Tibial artery (tissue), 4 donors: ENCODE results near the gene WDR27.

ENCODE experiments used
- DNase-seq, 2 donors: peaks; one replicate each; pipeline ENCODE4 v3.0.0-alpha.2; 2019
- H3K27ac ChIP-seq, 2 donors: fragments of 200-600 bp; sonication (generic) in 1 of 2; 1 replicate in 1 of 2; 2 replicates in 1 of 2; pipeline ENCODE4 v1.5.1; 2018 to 2019; ENCODE audit warnings: mild to moderate bottlenecking in 1 of 2
- H3K27me3 ChIP-seq, 2 donors: fragments of 200-600 bp; sonication (generic) in 1 of 2; one replicate each; pipeline versions ENCODE4 v1.5.1 to v1.6.0; 2016 to 2019
- H3K36me3 ChIP-seq, 3 donors: fragments of 200-600 bp; sonication (generic) in 2 of 3; one replicate each; pipeline ENCODE4 v1.5.1; 2016 to 2019; ENCODE audit warnings: mild to moderate bottlenecking in 2 of 3
- H3K4me1 ChIP-seq, 4 donors: fragments of 200-600 bp; sonication (generic) in 2 of 4; 1 replicate in 3 of 4; 2 replicates in 1 of 4; pipeline ENCODE4 v1.5.1; 2016 to 2019
- H3K4me3 ChIP-seq, 2 donors: fragments of 200-600 bp; sonication (generic) in 1 of 2; 1 replicate in 1 of 2; 2 replicates in 1 of 2; pipeline ENCODE4 v1.5.1; 2018 to 2019; ENCODE audit warnings: mild to moderate bottlenecking in 2 of 2
- H3K9me3 ChIP-seq, 3 donors: fragments of 200-600 bp; sonication (generic) in 1 of 3; one replicate each; pipeline ENCODE4 v1.5.1; 2016 to 2019
- CTCF ChIP-seq, 2 experiments: fragments of 200-600 bp in 1 of 2; fragments of 450-650 bp in 1 of 2; IDR thresholded peaks; one replicate each; pipeline ENCODE4 v1.5.1; 2017 to 2019; ENCODE audit warnings: antibody characterized with exemption in 2 of 2, mild to moderate bottlenecking in 1 of 2, moderate library complexity in 1 of 2
- intact Hi-C: fragments of 100-400 bp; cut with DNase I; formaldehyde crosslinking; loops from one replicate; pipeline ENCODE4 v1.15.0; 2023; ENCODE audit warnings: low total_unique reads

The WDR27 gene

GRCh38 chr6:169738204-169738975 lies 36.6 kb upstream of the WDR27 start:
- intact Hi-C loops: no loop called here
- Histone ChIP-seq H3K27me3 (no peaks in the 10 kb centered on the region), H3K4me3 (no peak overlapping the region), H3K27ac (no peak overlapping the region), H3K36me3 (no peaks in the 10 kb centered on the region), H3K9me3 (no peaks in the 10 kb centered on the region), H3K4me1 (no peaks in the 10 kb centered on the region)
- no peak for DNase-seq
- no peak for TF ChIP-seq CTCF (IDR thresholded peaks at IDR 0.05)

- intact Hi-C loops: loop anchor here (10.0 kb wide), 1 partner anchor 825 kb away; the partner anchor contains the start of genes PSMB1 and TBP
- Histone ChIP-seq H3K36me3 (no peaks in the 10 kb centered on the region), H3K4me1 (peaks cover 0 to 7% (median 0%) of the 10 kb centered on the region in 4 donors), H3K27me3 (no peaks in the 10 kb centered on the region), H3K9me3 (no peaks in the 10 kb centered on the region), H3K4me3 (no peak overlapping the region), H3K27ac (no peak overlapping the region)
- no peak for TF ChIP-seq CTCF (IDR thresholded peaks at IDR 0.05)
- DNase-seq: no peak
Observed at GRCh38 chr6:169729961-169730360, 28.1 kb upstream of the WDR27 start.

- DNase-seq: no peak
- no peak for TF ChIP-seq CTCF (IDR thresholded peaks at IDR 0.05)
- intact Hi-C loops: loop anchor here (10.0 kb wide), 1 partner anchor 828 kb away; the partner anchor contains the start of genes PSMB1 and TBP
Observed at GRCh38 chr6:169726963-169727362, 25.1 kb upstream of the WDR27 start.

GRCh38 chr6:169726049-169726400 lies 24.2 kb upstream of the WDR27 start:
- intact Hi-C loops: loop anchor here (10.0 kb wide), 1 partner anchor 829 kb away; the partner anchor contains the start of genes PSMB1 and TBP
- Histone ChIP-seq H3K27ac (peak overlapping the region in 1 of 2 donors; percentile 97), H3K27me3 (no peaks in the 10 kb centered on the region), H3K9me3 (no peaks in the 10 kb centered on the region), H3K4me3 (no peak overlapping the region), H3K4me1 (peaks cover 0 to 27% (median 13%) of the 10 kb centered on the region in 4 donors), H3K36me3 (no peaks in the 10 kb centered on the region)
- no peak for DNase-seq
- TF ChIP-seq CTCF (IDR thresholded peaks at IDR 0.05): no peak

More at GRCh38 chr6:169726963-169727362, 25.1 kb upstream of the WDR27 start:
- no peak overlapping the region for H3K4me3 ChIP-seq
- H3K27me3 ChIP-seq: no peaks in the 10 kb centered on the region
- H3K36me3 ChIP-seq: no peaks in the 10 kb centered on the region
- peaks cover 0 to 18% (median 9%) of the 10 kb centered on the region in 4 donors for H3K4me1 ChIP-seq
- H3K27ac ChIP-seq: no peak overlapping the region
- H3K9me3 ChIP-seq: no peaks in the 10 kb centered on the region

GRCh38 chr6:169725125-169726048 lies 23.6 kb upstream of the WDR27 start:
- peaks cover 0 to 28% (median 13%) of the 10 kb centered on the region in 4 donors for H3K4me1 ChIP-seq
- no peaks in the 10 kb centered on the region for H3K9me3 ChIP-seq
- no peaks in the 10 kb centered on the region for H3K27me3 ChIP-seq
- peak overlapping the region; percentile 74 to 88 for H3K4me3 ChIP-seq
- peak overlapping the region; percentile 91 to 97 for H3K27ac ChIP-seq
- intact Hi-C loops: loop anchor here (10.0 kb wide), 1 partner anchor 829 kb away; the partner anchor contains the start of genes PSMB1 and TBP
- peak; percentile 52 to 82 for DNase-seq
- no peaks in the 10 kb centered on the region for H3K36me3 ChIP-seq
- no peak for TF ChIP-seq CTCF (IDR thresholded peaks at IDR 0.05)
